ENCODE measurements around the gene RXRA. TPM values are rescaled to one million over a fixed set of nuclear protein-coding genes. Genes with fewer than 3 reads are reported as not detected.

RXRA gene
- total RNA-seq, 1 experiment from 2014 or later = 39.1 TPM

DNA sequence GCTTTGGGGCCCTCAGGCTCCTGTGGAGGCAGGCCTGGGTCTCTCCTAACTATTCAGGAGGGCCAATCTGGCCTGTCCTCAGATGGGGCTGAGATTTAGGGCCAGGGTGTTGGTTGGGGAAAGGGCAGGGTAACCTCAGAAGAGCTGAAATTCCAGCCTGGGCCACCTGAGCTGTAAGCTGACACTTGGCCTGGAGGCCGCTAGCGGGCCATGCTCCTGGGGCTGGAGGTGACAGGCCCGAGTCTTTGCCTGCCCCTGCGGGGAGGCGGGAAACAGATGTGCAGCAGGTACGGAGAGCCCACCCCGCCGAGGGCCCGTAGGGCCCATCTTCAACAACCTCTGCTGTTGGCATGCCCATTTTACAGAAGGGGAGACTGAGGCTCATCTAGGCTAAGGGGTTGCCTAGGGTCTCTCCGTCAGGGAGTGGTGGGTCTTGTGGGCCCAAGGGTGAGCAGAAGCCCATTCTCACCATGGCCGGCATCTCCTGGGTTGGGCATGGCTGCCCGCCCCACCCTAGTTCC is 69.5 kb downstream of the RXRA start:
- Histone ChIP-seq H3K4me3 (no peak overlapping the region), H3K36me3 (0 out of 2 replicates have a peak, but pooled peaks cover 5% of the 10 kb centered on the region), H3K9me3 (replicated peaks) (0 out of 2 replicates have a peak, but pooled peaks cover 2% of the 10 kb centered on the region), H3K4me1 (no peaks in the 10 kb centered on the region), H3K27ac (no peak overlapping the region), H3K27me3 (no peaks in the 10 kb centered on the region)
- DNase-seq = no peak

DNA sequence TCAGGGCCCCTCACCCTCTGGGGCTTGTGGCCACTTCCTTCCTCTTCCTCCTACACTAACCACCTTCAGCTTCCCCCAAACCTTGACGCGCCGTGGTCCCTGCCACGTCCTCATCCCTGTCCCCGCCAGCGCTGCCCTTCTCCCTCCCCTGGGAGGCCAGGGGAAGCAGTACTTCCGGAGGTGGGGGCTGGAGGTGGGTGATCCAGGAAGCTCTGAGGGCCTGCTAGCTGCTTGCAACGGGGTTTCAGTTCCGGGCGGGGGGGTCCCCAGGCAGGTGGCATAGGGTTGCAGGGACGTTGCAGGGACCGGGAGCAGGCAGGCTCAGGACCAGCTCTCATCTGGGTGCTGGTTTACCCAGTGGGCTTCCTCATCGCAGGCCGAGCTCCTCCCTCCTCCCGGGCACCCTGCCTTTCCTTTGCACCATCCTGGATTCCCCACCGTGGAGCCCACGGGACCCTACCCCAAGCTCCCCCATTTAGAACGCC is 70.0 kb downstream of the RXRA start:
- Histone ChIP-seq H3K4me3 (no peak overlapping the region), H3K9me3 (replicated peaks) (0 out of 2 replicates have a peak, but pooled peaks cover 2% of the 10 kb centered on the region), H3K27ac (no peak overlapping the region), H3K27me3 (no peaks in the 10 kb centered on the region), H3K36me3 (0 out of 2 replicates have a peak, but pooled peaks cover 5% of the 10 kb centered on the region), H3K4me1 (no peaks in the 10 kb centered on the region)
- no peak for DNase-seq

DNA sequence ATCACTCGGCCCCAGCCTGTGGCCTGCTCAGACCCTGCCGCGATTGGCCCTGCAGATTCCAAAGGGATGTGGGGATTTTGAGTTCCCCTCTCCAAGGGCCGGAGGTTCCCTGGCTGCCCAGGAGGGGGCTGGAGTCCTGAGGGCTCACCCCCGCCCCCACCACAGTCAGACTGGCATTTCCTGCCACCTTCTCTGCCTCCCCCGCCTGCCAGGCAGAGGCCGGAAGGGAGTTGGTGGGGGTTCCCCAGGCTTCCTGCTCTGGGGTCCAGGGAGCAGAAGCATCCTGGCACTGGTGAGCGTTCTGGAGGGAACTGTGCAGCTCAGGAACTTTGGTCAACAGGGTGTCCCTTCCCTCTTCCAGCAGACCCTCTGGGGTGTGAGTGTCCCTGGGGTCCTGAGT is 70.6 kb downstream of the RXRA start:
- Histone ChIP-seq H3K4me3 (no peak overlapping the region), H3K36me3 (0 out of 2 replicates have a peak, but pooled peaks cover 5% of the 10 kb centered on the region), H3K27me3 (no peaks in the 10 kb centered on the region), H3K4me1 (no peaks in the 10 kb centered on the region), H3K27ac (no peak overlapping the region), H3K9me3 (replicated peaks) (0 out of 2 replicates have a peak, but pooled peaks cover 2% of the 10 kb centered on the region)
- no peak for DNase-seq

DNA sequence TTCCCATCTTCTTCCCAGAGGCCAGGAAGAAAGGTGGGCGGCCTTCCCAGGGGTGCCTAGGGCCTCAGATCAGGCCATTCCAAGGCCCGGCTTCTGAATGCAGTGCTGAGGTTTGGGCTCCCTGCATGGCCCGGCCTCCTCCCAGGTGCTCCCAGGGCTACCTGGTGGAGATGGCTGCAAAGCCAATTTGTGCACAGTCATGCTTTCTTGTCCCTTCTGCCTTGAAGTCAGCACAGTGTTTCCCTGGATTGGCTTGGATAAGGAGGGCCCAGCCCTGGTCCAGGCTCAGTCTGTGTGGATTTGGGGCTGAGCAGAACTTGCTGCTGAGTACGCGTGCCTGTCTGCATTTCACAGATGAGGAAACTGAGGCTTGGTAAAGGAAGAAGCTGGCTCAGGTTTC is 72.5 kb downstream of the RXRA start:
- H3K4me1 ChIP-seq = peaks cover 2% of the 10 kb centered on the region; the same call in 1 of the 2 replicates
- H3K36me3 ChIP-seq = 0 out of 2 replicates have a peak, but pooled peaks cover 5% of the 10 kb centered on the region
- no peak overlapping the region for H3K4me3 ChIP-seq
- 0 out of 2 replicates have a peak, but pooled peaks cover 2% of the 10 kb centered on the region for H3K9me3 ChIP-seq (replicated peaks)
- no peak for DNase-seq
- no peaks in the 10 kb centered on the region for H3K27me3 ChIP-seq
- no peak overlapping the region for H3K27ac ChIP-seq

DNA sequence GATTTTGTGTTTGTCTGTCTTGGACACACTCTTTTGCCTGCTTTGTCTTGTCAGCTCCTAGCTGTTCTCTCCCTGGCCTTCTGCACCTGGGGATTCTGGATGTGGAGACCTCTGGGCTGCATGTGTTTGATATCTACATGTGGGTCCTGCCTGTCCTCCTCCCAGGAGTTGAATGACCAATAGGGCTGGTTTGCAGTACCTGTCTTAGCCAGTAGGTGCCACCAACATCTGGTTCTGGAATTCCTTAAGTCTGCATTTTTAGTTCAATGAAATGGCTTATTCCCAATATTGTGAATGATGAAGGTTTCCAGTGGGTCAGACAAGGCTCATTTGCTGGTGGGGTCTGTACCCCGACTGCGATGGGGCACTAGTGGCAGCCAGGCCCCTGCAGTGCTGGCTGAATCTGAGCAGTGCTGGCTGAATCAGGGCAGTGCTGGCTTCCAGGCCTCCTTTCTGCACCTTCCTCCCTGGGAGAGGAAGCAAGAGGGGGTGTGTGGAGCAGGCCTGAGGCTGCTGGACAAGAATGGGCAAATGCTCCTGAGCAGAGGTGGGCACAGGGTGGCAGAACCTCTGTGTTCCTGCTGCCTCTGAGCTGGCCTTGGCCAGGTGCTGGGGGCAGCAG is 73.3 kb downstream of the RXRA start:
- 0 out of 2 replicates have a peak, but pooled peaks cover 2% of the 10 kb centered on the region for H3K9me3 ChIP-seq (replicated peaks)
- H3K4me1 ChIP-seq = peaks cover 8% of the 10 kb centered on the region; the same call in 1 of the 2 replicates
- no peak overlapping the region for H3K27ac ChIP-seq
- H3K4me3 ChIP-seq = no peak overlapping the region
- H3K36me3 ChIP-seq = 0 out of 2 replicates have a peak, but pooled peaks cover 5% of the 10 kb centered on the region
- no peaks in the 10 kb centered on the region for H3K27me3 ChIP-seq
- peak in 1 of 2 experiments; percentile 50 for DNase-seq

DNA sequence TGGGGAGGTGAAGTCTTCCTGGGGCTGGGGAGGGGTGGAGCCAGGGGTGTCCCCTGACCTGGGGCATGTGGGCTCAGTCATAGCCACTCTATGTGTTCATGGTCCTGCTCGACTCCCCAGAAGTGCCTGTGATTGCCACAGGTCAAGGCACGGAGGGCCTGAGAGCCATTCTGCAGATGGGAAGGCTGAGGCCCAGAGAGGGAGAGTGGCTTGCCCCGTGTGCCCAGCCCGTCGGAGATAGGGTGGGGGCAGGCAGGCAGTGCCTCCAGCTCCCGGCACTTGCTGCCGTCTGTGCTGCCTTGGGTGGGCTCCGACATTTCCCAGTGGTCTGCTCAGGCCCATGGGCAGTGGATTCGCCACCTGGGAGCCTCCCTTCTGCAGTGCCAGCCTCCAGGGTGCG is 74.0 kb downstream of the RXRA start:
- H3K36me3 ChIP-seq = 0 out of 2 replicates have a peak, but pooled peaks cover 5% of the 10 kb centered on the region
- H3K4me1 ChIP-seq = peaks cover 8% of the 10 kb centered on the region; the same call in 1 of the 2 replicates
- 0 out of 2 replicates have a peak, but pooled peaks cover 2% of the 10 kb centered on the region for H3K9me3 ChIP-seq (replicated peaks)
- H3K27me3 ChIP-seq = no peaks in the 10 kb centered on the region
- H3K27ac ChIP-seq = no peak overlapping the region
- H3K4me3 ChIP-seq = no peak overlapping the region
- no peak for DNase-seq

DNA sequence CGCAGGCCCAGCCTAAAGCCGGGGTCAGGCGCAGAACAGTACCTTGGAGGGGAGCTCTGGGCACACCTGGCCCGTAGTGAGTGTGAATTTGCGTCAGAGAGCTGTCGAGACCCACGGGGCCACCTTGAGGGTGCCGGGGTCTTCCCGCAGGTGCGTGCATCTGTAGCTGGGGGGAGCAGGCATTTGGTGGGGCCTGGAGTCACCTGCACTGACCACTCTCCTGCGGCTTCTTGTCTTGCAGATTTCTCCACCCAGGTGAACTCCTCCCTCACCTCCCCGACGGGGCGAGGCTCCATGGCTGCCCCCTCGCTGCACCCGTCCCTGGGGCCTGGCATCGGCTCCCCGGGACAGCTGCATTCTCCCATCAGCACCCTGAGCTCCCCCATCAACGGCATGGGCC is 75.1 kb downstream of the RXRA start:
- no peak overlapping the region for H3K27ac ChIP-seq
- 0 out of 2 replicates have a peak, but pooled peaks cover 5% of the 10 kb centered on the region for H3K36me3 ChIP-seq
- no peak for DNase-seq
- 0 out of 2 replicates have a peak, but pooled peaks cover 2% of the 10 kb centered on the region for H3K9me3 ChIP-seq (replicated peaks)
- H3K4me3 ChIP-seq = no peak overlapping the region
- no peaks in the 10 kb centered on the region for H3K27me3 ChIP-seq
- H3K4me1 ChIP-seq = peaks cover 9% of the 10 kb centered on the region; the same call in 1 of the 2 replicates

DNA sequence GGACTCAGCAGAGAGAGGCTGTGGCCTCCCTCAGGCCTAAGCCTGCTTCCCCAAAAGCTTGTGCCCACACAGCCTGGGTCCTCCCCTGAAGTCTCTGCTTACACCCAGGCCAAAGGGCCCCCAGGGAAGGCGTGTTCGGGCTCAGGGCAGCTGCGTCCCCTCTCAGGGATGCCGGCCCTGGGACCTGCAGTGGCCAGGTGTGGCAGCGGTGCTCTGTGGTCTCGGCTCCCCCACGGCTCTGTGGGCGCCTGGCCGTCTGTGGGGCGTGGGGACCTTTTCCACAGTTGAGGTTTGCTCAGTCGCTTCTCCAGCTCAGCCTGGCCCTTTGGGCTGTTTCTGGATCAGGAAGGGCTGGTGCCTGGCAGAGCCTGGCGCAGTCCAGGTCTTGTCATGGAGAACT is 75.9 kb downstream of the RXRA start:
- 0 out of 2 replicates have a peak, but pooled peaks cover 2% of the 10 kb centered on the region for H3K9me3 ChIP-seq (replicated peaks)
- H3K36me3 ChIP-seq = 0 out of 2 replicates have a peak, but pooled peaks cover 5% of the 10 kb centered on the region
- no peak for DNase-seq
- peaks cover 17% of the 10 kb centered on the region for H3K4me1 ChIP-seq
- H3K27ac ChIP-seq = no peak overlapping the region
- H3K27me3 ChIP-seq = no peaks in the 10 kb centered on the region
- no peak overlapping the region for H3K4me3 ChIP-seq

DNA sequence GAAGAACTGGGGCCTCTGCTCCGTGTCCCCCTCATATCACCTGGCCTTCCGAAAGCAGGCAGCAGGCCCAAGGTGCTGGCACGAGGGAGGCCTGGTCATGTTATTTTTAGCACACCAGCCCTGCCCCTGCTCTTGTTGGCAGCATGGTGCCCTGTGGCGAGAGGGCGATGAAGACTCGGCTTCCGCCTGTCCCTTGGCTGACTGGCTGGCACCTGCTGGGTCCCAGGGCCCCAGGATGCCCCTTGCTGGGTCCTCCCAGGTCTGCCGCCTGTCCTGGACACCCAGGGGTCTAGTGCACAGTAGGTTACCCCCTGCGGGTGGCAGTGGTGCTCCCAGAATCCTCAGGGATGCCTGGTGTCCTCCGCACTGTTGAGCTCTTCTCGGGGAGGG is 77.0 kb downstream of the RXRA start:
- no peak overlapping the region for H3K4me3 ChIP-seq
- H3K27ac ChIP-seq = no peak overlapping the region
- H3K4me1 ChIP-seq = peaks cover 21% of the 10 kb centered on the region
- DNase-seq = no peak
- no peaks in the 10 kb centered on the region for H3K27me3 ChIP-seq
- H3K9me3 ChIP-seq (replicated peaks) = 0 out of 2 replicates have a peak, but pooled peaks cover 2% of the 10 kb centered on the region
- 0 out of 2 replicates have a peak, but pooled peaks cover 5% of the 10 kb centered on the region for H3K36me3 ChIP-seq

DNA sequence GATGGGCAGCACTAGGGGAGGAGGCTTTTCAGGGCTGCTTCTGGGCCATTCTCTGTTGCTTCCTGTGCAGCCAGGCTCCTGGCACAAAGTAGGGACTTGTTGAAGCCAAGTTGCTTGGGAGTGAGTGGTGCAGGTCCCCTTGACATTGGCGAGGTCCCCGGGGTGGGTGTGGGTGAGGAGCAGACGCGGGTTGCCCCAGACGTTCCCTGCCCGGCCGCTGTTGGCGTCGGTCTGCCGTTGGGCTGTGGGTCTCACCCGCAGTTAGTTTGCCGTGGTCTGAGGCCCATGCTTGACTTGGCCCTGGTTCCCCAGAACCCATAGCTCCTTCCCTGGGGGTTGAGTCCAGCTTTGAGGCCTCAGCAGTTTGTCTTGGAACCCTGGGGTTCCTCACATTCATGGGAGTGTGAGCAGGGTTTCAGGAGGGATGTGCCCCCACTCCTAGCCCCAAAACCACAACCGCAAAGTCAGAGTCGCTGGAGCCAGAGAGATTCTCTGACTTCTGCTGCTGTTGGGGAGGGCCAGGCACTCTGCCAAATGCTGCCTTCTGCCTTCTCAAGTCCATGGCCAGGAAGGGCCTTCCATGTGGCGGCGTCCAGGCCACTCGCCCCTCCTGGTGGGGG is 77.5 kb downstream of the RXRA start:
- no peak overlapping the region for H3K27ac ChIP-seq
- DNase-seq = peak; percentile 81 to 82
- no peak overlapping the region for H3K4me3 ChIP-seq
- no peaks in the 10 kb centered on the region for H3K27me3 ChIP-seq
- H3K36me3 ChIP-seq = 0 out of 2 replicates have a peak, but pooled peaks cover 5% of the 10 kb centered on the region
- H3K4me1 ChIP-seq = peaks cover 21% of the 10 kb centered on the region
- 0 out of 2 replicates have a peak, but pooled peaks cover 2% of the 10 kb centered on the region for H3K9me3 ChIP-seq (replicated peaks)

DNA sequence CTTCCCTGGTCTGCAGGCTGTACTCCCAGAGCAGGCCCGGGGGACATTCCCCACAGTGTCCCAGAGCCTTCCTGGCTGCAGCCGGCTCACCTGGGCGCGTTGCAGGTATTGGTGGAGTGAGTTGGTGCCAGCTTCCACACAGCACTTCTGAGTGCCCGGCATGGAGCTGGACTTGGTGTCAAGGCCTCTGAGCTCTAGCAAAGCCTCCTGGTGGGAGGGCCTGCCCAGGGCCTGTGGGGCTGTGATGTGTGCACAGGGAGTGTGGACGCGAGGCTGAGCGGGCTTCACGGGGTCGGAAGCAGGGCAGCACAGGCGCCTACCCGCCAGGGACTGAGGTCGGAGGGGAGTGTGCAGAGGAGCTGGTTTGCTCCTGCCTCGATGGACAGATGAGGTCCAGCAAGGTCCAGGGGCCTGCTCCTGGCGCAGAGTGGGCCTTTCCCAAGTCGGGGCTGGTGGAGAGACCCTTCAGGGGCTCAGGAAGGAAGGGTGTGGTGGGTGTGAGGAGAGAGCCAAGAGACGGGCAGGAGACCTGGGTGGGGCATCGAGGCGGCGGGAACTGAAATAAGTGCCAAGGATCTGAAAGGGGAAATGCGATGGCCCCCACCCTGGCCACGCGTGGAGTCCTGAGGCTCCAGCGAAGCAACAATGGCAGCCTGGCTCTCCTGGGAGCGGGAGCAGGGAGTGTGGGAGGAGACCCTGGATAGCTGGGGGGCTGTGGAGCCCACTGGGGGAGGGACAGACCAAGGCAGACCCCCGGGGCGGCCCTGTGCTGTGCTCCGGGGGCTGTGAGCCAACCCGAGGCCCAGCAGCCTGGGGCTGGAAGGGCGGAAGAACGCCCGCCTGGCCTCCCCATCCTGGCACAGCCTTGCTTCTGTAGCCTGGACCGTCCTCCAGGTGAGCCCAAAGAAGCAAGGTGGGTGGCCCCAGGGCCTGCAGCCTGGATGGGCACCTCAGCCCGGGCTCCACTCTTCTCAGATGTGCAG is 78.4 kb downstream of the RXRA start:
- Histone ChIP-seq H3K36me3 (no peaks in the 10 kb centered on the region), H3K4me1 (peaks cover 21% of the 10 kb centered on the region), H3K4me3 (no peak overlapping the region), H3K27me3 (no peaks in the 10 kb centered on the region), H3K9me3 (replicated peaks) (no peaks in the 10 kb centered on the region), H3K27ac (no peak overlapping the region)
- DNase-seq = no peak

DNA sequence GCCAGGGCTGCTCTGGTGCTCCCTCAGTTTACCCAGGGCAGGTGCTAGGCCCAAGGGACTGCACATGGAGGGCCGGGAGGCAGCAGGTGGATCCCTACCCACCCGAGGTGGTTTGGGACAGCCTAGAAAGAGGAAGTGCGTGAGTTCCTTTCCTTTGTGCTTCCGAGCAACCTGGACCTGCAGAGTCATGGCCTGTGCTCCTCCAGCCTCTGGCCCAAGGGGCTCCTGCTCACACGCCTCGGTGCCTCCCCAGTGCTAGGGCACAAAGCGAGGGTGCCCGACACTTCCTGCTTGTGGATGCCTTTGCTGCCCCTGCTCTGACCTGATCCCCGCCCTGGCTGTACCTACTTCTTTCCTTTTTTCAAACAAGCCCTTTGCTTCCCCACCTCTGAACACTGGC is 79.3 kb downstream of the RXRA start:
- H3K4me3 ChIP-seq = no peak overlapping the region
- no peak for DNase-seq
- H3K27ac ChIP-seq = no peak overlapping the region
- no peaks in the 10 kb centered on the region for H3K27me3 ChIP-seq
- no peaks in the 10 kb centered on the region for H3K9me3 ChIP-seq (replicated peaks)
- H3K4me1 ChIP-seq = peaks cover 21% of the 10 kb centered on the region
- no peaks in the 10 kb centered on the region for H3K36me3 ChIP-seq

DNA sequence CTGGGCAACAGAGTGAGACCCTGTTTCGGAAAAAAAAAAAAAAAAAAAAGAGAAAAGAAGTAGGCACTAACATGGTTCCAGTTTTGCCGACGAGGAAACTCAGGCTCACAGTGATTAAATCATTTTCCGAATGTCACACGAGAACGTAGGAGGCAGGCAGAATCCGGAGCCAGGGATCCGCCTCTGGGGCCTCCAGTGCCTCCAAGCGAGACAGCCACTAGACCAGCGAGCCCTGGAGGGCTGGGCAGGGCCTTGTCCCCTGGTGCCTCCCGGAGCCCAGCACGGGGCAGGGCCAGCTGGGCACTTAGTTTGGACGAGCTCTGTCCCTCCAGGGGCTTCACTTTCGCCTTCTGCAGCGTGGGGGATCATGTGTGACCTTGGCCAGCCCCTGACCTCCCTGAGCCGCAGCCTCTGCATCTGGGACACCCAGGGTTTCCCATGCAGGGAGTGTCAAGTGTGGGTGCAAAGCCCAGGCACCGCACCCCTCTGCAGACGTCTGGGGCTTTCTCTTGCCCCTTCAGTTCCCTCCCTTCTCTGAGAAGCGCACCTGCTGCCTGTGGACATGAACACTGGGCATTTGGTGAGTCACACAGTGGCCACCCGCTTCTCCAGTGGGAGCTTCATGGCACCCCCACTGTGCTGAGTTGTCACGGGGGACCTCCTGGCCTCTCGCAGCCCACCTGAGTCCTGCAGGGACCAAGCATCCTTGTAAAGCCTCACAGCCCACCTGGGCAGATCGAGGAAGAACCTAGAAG is 80.3 kb downstream of the RXRA start:
- H3K4me3 ChIP-seq = no peak overlapping the region

More for the DNA sequence above, 80.3 kb downstream of the RXRA start:
- Histone ChIP-seq H3K4me1 (peaks cover 21% of the 10 kb centered on the region), H3K36me3 (no peaks in the 10 kb centered on the region), H3K9me3 (replicated peaks) (no peaks in the 10 kb centered on the region), H3K27ac (peak overlapping the region; percentile 67), H3K27me3 (no peaks in the 10 kb centered on the region)
- DNase-seq = peak in 1 of 2 experiments; percentile 29
